ENCODE results near the gene ZBTB7C.

Gene ZBTB7C

DNA sequence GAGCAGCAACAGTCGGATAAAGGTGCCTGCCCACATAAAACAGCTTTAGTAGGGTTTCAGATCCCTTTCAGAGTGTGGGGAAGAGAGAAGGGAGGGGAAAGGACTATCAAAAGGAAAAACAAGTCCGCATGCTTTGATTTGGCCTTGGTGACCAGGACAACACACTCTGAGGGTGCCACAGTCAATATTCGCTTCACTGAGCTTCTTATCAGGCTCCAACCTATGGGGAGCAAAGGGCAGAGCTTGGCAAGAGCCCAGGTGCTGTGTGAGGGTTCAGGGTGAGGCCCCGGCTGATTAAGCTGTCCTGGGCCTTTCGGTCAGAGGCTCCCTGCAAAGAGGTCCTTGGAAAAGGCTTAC, 241.3 kb downstream of the ZBTB7C start (continued):
- TF ChIP-seq BCL6B (tag by site-specific recombination; IDR thresholded peaks at IDR 0.05) = no peak
- TF ChIP-seq ZNF335 (tag by site-specific recombination; conservative IDR thresholded peaks at IDR 0.05) = no peak
- TF ChIP-seq RBAK (tag by site-specific recombination; IDR thresholded peaks at IDR 0.05) = no peak

DNA sequence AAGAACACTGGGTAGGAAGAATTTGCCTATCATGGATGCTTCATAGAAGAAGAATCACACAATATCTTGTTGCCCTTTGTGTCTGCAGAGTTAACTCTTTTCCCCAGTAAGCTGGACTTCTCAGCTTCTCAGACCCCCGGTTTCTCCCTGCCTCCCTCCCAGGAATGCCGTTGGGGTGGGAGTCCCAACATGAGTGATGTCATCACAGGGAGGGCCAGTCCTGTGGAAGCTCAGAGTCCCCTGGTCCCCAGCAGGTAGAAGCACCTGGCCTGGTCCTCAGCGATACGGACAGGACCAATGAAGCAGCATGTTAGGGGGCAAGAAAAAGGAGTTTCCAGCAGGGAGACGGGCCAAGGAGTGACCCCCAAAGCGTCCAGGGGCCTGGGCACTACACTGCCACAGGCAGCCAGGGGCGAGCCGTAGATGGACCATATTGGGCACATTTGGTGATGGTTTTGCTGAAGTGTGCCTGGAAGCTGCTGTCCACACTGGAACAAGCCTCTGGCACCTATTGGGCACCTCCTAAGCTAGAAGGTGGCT, 242.8 kb downstream of the ZBTB7C start:
- CTCF ChIA-PET = no interaction called here
- POLR2A ChIA-PET = no interaction called here
- no peak overlapping the region for H3K27ac ChIP-seq (ENCODE audit: extremely low read depth, low read depth, low read length)

GRCh38 chr18:48165111-48165866, 243.9 kb downstream of the ZBTB7C start:
- Histone ChIP-seq H3K27ac (ENCODE audit: extremely low read depth, low read depth, low read length) (no peak overlapping the region), H3K4me3 (ENCODE audit: low read depth, low read length) (no peak overlapping the region), H3K4me1 (ENCODE audit: control insufficient read depth, insufficient read depth, low read length) (peaks cover 7% of the 10 kb centered on the region; the same call in 1 of the 2 replicates), H3K9me3 (ENCODE audit: control insufficient read depth, insufficient read depth, low read depth, low read length) (no peaks in the 10 kb centered on the region), H3K36me3 (ENCODE audit: control insufficient read depth in 2 of 2, insufficient read depth in 1 of 2, low read length in 2 of 2) (no peaks in the 10 kb centered on the region)
- CTCF ChIA-PET = interaction anchor here (0.5 to 0.7 kb wide), 5 partner anchors 49 to 1779 kb away, joined by 3 to 4 read pairs (median 3); no protein-coding TSS in a partner anchor
- POLR2A ChIA-PET = interaction anchor here (0.6 kb wide), 1 partner anchor 1320 kb away, joined by 6 read pairs; no protein-coding TSS in a partner anchor
- peak; percentile 67 for TF ChIP-seq ZFHX2 (tag by site-specific recombination; conservative IDR thresholded peaks at IDR 0.05)
- no peak for TF ChIP-seq ZNF311 (tag by site-specific recombination; IDR thresholded peaks at IDR 0.05; ENCODE audit: borderline replicate concordance)
- TF ChIP-seq, protein P1, sequence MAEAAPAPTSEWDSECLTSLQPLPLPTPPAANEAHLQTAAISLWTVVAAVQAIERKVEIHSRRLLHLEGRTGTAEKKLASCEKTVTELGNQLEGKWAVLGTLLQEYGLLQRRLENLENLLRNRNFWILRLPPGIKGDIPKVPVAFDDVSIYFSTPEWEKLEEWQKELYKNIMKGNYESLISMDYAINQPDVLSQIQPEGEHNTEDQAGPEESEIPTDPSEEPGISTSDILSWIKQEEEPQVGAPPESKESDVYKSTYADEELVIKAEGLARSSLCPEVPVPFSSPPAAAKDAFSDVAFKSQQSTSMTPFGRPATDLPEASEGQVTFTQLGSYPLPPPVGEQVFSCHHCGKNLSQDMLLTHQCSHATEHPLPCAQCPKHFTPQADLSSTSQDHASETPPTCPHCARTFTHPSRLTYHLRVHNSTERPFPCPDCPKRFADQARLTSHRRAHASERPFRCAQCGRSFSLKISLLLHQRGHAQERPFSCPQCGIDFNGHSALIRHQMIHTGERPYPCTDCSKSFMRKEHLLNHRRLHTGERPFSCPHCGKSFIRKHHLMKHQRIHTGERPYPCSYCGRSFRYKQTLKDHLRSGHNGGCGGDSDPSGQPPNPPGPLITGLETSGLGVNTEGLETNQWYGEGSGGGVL (tag by site-specific recombination; IDR thresholded peaks at IDR 0.05) = no peak
- TF ChIP-seq, protein P2, sequence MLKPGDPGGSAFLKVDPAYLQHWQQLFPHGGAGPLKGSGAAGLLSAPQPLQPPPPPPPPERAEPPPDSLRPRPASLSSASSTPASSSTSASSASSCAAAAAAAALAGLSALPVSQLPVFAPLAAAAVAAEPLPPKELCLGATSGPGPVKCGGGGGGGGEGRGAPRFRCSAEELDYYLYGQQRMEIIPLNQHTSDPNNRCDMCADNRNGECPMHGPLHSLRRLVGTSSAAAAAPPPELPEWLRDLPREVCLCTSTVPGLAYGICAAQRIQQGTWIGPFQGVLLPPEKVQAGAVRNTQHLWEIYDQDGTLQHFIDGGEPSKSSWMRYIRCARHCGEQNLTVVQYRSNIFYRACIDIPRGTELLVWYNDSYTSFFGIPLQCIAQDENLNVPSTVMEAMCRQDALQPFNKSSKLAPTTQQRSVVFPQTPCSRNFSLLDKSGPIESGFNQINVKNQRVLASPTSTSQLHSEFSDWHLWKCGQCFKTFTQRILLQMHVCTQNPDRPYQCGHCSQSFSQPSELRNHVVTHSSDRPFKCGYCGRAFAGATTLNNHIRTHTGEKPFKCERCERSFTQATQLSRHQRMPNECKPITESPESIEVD (tag by site-specific recombination; IDR thresholded peaks at IDR 0.05) = no peak

More for the DNA sequence above, 242.8 kb downstream of the ZBTB7C start:
- no peak overlapping the region for H3K4me3 ChIP-seq (ENCODE audit: low read depth, low read length)
- H3K36me3 ChIP-seq (ENCODE audit: control insufficient read depth in 2 of 2, insufficient read depth in 1 of 2, low read length in 2 of 2) = no peaks in the 10 kb centered on the region
- TF ChIP-seq, protein P3, sequence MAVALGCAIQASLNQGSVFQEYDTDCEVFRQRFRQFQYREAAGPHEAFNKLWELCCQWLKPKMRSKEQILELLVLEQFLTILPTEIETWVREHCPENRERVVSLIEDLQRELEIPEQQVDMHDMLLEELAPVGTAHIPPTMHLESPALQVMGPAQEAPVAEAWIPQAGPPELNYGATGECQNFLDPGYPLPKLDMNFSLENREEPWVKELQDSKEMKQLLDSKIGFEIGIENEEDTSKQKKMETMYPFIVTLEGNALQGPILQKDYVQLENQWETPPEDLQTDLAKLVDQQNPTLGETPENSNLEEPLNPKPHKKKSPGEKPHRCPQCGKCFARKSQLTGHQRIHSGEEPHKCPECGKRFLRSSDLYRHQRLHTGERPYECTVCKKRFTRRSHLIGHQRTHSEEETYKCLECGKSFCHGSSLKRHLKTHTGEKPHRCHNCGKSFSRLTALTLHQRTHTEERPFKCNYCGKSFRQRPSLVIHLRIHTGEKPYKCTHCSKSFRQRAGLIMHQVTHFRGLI (tag by site-specific recombination; IDR thresholded peaks at IDR 0.05) = no peak
- no peak for TF ChIP-seq ZFP3 (tag by site-specific recombination; IDR thresholded peaks at IDR 0.05; ENCODE audit: low read depth)
- TF ChIP-seq ZNF394 (tag by site-specific recombination; IDR thresholded peaks at IDR 0.05; ENCODE audit: borderline replicate concordance) = no peak
- no peak for TF ChIP-seq ZNF157 (tag by site-specific recombination; IDR thresholded peaks at IDR 0.05)
- no peak for TF ChIP-seq PATZ1 (tag by site-specific recombination; IDR thresholded peaks at IDR 0.05)
- TF ChIP-seq ZNF473 (tag by site-specific recombination; IDR thresholded peaks at IDR 0.05) = no peak
- TF ChIP-seq ZNF837 (tag by site-specific recombination; IDR thresholded peaks at IDR 0.05) = no peak
- no peak for TF ChIP-seq ZFP37 (tag by site-specific recombination; IDR thresholded peaks at IDR 0.05)
- H3K9me3 ChIP-seq (ENCODE audit: control insufficient read depth, insufficient read depth, low read depth, low read length) = no peaks in the 10 kb centered on the region
- peaks cover 4% of the 10 kb centered on the region; the same call in 1 of the 2 replicates for H3K4me1 ChIP-seq (ENCODE audit: control insufficient read depth, insufficient read depth, low read length)
